Ecto neural progenitor cell (in vitro differentiated cells): ENCODE results near the gene CHD8.
"Not testable (repeated sequence)": the region's sequence is repeated elsewhere in the genome, so short reads cannot be mapped to it uniquely, and the experiment has no call there.

Experiments
- DNase-seq: peaks from one replicate; pipeline ENCODE4 v3.0.0-alpha.2; 2018; ENCODE audit warnings: low spot score

CHD8 gene

DNA sequence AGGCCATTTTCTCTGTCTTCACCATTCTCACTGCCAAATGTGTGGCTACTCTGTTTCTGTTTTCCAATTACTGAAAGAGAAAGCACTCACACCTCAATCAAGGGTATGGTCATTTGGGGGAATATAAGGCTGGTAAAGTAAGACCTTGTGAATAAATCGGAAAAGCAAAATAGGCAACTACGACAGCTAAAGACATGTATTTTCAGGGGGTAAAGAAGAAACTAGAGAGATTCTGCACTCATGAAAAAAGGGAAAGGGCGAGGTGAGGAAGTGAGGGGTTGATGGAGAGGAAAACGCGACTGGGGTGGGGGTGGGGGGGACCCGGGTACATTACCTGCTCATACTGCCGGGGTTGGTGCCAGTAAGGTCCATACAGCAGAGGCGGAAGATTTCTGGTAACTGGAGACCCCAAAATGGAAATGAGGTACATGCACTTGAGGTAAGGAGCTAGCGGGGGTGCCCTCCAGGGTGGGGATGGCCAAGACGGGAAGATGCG, 19.3 kb downstream of the CHD8 start:
- DNase-seq = no peak

DNA sequence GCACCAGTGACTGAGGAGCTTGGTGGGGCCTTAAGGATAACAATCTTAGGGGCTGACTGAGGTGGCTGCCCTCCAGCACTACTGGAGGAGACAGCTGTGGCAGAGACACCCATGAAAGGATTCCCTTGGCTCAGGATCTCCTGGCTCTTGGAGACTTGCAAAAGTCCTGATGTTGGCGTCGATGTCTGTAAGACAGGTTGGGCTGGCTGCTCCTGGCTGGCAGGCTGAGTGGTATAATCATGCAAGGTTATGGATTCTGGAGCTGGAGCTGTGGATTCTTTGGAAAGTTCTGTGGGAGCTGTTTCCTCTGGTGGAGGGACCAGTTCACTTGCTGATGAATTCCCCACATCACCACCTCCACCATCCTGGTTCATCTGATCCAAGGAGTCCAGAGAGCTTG, 24.8 kb downstream of the CHD8 start:
- no peak for DNase-seq

DNA sequence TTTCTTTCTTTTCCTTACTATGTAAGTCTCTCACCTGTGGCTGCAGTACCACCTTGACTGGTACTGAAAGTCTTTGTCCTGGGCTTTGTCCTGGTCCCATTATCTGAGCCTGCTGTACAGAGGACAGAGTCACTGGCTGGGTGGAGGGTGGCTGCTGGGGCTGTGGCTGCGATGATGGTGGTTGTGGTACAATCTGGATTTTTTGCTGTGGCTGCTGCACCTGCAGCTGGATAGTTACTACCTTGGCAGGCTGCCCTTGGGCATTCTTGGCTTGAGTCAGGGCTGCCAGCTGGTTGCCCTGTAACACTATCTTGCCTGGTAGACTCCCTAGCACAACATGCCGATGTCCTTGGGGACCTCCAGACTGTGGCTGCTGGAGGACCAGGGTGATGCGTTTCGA, 27.0 kb downstream of the CHD8 start:
- DNase-seq = no peak

DNA sequence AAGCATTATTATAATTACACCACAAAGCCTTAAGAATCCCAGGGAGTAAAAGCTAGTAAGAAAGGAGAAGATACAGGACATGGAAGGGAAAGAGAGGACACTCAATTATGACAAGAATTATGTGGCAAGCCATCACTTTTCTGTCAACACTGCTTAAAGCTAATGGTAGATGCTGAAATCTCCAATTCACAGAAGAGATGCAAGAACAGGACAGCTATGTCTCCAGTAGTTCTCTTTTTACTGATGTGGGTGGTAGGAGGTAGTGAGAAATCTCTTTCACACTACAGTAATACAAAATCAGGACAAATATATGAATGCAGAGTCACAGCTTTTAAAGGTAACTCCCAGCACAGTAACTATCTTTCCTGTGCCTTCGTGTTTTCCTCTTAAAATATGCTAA, 29.2 kb downstream of the CHD8 start:
- DNase-seq = no peak

DNA sequence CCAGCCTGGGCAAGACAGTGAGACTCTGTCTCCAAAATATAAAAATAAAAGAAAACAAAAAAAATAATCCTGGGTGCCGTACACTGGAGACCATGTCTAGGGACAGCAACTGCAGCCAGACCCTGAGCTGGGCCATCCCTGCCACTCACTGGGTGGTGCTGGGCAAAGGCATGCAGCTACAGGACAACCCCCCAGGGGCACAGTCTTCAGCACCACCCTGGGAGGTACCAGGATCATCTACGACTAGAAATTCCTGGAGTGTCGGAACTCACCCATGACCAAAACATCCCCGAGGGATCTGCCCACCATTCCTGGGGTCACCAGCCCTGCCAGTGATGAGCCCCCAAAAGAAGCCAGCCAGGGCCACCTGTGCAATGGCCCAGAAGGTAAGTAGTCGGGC, 36.4 kb downstream of the CHD8 start:
- no peak for DNase-seq

DNA sequence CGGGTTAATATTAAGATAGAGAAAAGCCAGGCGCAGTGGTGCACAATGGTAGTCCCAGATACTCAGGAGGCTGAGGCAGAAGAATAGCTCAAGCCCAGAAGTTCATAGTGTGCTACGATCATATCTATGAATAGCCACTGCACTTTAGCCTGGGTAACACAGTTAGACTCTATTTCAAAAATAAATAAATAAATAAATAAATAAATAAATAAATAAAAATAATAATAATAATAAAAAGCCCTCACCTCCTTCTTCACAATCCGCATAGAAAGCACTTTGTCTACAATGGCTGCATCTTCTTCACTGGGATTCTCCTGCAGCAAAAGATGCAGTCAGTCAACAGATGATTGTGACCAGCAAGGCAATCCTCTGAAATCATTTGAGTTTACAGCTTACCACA, 40.6 kb downstream of the CHD8 start:
- no peak for DNase-seq

DNA sequence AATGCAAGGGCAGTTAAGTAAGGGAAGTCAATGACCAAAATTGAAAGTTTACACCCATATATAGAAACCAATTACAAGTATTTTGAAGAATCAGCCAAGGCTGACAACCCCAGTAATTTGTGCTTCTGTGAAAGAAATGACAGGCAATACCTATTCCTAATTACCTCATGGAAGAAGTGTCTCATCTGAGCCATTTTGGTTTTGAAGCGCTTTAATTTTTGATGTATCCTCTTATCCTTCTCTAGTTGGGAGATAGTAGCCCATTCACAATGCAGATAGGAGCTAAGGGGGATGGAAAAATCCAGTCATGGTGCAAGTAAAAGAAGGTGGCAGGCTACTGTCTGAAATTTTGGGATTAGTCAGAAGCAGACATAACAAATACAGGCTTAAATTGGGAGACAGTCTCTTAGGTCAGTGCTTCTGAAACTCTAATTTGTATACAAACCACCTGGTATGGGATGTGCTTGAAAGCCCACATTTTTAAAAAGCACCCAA, 41.7 kb downstream of the CHD8 start:
- DNase-seq = no peak

DNA sequence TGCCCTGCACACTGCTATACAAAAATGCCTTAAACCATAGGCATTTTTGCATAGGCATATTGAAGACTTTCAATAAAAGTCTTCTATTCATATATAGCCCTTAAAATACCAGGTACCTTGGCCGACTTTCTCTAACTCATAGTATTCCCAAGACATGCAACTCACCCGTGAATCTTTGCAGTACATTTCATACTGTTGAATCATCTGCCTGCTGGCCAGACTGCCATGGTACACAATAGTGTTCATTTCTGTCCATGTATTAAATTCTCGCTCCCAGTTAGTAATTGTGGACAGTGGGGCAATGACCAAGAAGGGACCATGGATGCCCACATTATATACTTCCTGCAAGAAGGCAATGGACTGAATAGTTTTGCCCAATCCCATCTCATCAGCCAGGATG, 47.8 kb downstream of the CHD8 start:
- no peak for DNase-seq

DNA sequence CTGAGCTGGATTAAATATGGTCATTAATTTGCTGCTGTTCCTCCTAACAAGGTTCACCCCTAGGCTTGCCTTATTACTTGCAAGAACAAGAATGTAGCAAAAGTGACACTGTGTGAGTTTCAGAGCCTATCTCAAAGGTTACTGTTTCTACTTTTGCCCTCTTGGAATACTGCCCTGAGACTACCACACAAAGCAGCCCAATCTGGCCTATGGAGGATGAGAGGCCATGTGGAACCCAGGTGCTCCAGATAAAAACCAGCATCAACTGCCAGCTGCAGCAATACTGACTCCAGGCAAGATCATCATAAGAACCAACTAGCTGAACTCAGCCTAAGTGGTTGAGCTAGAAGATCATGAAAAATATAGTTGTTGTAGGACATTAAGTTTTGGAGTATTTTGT, 49.7 kb downstream of the CHD8 start:
- DNase-seq = no peak

DNA sequence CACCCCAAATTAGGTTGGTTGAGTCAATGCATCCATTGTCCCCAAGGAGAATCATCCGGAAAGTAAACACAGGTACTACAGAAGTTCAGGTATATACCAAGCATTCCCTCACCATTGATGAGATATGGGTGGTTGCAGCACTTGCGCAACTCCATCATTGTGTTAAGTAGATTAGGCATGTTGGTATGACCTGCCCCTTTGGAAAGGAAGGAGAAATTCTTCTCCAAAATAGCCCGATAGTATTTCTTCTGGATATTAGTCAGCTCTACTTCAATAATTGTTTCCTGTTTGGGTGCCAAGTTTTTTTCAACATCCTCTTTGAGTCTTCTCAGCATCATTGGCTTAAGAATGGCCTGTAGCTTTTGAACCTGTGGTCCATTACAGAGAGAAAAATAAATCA, 50.8 kb downstream of the CHD8 start:
- no peak for DNase-seq

DNA sequence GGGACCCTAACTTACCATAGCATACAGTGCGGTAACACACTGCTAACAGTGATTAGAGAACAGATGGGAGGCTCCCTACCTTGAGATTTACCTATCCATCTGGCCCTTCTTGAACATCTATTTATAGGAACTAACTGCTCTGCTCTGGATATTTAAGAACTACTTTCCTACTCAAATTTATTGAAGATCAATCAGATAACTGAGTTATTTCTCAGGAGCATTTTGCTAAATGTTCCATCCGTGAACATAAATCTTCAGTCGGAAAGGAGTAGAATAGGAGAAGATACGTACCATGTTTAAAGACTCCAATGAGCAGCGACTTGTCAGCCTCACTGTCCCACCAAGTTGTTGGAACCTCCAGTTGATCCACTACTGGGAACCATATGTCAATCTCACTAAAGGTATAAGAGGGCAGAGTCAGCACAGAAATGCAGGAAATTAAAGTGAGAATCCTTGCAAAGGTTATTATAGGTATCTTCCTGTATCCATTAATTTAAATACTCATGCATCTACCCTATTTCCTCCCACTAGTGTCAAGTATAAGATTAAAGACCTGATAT, 56.5 kb downstream of the CHD8 start:
- no peak for DNase-seq

DNA sequence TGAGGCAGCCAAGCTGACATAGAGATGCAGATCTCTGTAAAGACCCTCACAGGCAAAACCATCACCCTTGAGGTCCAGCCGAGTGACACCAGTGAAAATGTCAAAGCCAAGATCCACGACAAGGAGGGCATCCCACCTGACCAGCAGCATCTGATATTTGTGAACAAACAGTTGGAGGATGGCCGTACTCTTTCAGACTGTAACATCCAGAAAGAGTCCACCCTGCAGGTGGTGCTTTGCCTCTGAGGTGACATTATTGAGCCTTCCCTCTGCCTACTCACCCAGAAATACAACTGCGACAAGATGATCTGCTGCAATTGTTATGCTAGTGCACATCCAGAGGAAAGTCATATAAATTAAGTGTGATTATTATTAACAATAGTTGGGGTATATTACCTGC, 57.0 kb downstream of the CHD8 start:
- DNase-seq = no peak

DNA sequence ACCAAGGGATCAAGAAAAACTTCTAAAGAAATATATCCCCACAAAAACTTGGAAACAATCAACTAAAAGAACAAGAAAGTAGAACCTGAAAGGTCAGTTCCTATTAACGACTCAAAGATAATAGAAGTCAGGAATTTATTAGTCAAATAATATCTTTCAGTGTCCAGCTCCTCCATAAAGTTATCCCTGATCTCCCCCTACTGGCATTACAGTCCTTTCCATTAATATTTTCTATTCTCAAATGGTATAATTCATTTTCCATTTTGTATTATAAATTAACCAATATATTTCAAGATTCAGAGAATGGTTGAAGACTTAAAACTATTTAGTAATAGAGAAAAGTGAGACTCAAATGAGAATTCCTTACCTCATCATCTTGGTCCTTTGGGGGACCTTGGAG, 60.5 kb downstream of the CHD8 start:
- DNase-seq = no peak

DNA sequence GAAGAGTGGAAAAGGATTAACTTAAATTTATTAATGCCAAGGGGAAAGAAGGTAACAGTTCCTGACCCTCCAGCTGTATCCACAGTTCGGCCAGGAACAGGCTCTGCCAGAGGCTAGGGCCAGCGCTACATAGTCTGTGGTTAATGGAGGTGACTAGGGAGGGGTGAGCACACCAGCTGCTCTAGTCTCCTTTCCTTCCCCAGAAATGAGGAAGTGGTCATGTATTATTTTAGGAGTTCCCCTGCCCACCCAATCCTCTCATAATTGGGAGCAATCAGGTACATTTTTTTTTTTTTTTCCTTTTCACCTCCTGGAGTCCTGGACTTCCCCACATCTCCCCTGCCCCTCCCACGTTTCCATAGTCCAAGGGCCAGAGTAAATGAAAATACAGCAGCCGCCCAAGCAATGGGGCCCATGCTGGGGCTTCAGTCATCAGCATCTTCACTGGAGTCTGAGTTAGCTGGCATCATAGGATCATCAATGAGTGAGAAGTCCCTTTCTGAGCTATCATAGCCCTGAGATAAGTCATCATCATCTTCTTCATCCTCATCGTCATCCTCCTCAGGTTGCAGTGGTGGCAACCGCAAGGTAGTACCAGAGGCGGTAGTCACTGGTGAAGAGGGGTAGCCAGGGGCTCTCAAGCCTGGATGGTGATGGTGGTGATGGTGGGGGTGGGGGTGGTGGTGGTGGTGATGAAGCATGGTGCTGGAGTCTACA, 70.6 kb downstream of the CHD8 start:
- DNase-seq = no peak

DNA sequence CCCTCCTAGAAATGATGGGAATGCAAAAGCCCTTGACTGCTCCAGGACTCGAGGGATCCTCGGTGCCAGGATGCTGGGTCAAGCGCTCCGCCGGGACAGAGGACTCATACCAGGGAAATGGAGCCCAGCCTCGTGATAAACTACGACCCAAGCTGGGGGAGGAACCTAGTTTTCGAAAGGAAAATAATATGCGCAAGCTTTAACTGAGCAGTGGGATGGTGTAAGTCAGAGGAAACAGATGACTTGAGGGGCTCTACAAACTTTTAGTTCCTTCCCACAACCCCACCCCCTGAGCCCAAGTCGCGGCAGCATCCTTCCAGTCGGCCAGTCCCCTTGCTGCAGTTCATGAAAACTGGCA, 71.5 kb downstream of the CHD8 start:
- no peak for DNase-seq

DNA sequence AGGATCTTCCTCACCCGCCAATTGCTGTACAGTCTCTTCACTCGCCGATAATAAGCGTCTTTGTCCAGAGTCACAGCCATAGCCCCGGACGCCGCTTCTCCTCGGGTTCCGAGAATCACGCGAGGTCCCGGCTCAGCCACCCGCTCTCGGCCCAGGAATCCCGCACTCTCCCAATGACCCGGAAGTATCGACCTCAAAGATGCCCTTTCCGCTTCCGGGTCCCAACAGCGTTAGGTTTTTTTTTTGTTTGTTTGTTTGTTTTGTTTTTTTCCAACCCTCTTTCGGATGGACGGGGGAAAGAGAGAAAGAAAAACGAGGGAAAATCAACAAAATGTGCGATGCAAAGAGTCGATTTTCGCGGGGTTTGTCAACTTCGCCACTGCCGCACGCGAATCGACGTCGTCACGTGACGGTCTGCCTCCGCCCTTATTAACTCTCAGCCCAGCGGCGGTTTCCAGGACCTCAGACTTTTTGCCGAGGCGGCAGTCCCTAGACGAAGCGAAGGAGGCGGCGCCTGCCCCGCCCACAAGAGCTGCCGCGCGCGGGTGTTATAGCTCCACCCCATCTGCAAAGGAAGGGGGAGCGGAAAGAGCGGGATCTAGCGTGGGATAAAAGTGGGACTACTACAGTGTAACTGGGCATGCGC, 72.0 kb downstream of the CHD8 start, which contains the start of gene SUPT16H:
SUPT16H (minus strand) TSS at position 172 of the 646 bp plus-strand sequence; CDS start at position 80, 92 bp downstream.
- DNase-seq = peak; percentile 96

DNA sequence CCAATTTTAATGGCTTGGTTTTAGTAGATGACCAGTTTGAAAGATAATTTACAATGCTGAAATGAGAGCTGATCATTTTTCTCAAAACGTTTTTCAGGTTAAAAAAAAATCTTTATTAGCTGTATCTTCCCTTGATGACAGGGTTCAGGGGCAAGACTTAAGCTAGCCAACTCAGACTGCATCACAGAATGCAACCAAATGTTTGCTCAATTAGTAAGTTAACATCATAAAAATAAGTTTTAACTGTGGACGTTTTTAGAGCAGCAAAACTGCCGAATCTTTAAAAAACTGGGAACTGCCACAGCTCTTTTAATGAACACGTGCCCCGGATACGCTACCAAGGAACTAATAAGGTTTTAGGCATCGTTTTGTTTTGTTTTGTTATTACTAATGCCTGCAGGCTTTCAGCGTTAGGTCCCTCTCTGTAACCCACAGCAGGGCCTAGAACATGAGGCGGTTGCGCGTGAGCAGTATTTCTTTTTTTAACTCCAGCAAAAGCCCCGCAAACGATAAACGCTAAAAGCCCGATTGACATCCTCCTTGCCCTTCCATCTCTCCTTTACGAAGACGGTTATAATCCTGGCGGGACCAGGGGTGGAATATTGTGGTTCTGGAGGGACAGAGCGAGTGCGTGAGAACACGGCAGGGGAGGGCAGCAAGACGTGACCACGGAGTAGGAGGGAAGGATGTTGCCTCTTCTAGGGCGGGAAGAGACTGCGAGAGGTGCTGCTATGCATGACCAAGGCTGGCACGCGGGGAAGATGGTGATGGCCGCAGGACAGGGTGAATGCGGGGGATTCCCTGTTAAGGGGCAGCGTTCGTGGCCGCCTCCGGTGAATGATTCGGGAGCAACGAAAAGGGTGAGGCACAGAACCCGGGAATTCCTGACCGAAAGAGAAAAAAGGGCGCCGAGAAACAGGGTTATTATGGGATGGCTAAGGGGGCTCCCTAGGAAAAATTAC, 72.8 kb downstream of the CHD8 start:
- DNase-seq = no peak

DNA sequence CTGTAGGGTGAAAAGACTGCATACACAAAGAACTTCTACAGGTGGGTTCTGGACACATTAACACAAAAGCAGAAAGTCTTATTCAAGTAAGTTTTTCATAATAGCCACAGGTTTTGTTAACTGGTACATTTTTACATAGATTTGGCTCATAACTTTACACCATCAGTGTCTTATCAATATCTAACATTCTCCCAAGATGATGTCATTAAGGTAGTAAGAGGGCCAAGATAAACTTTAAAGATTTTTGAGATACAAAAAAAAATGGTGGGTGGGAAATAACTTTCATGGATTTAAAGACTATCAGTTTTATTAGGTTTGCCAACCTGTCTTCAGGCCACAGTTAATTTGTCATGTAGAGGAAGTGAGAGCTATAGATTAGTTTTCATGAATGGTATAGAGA, 73.8 kb downstream of the CHD8 start:
- DNase-seq = no peak

DNA sequence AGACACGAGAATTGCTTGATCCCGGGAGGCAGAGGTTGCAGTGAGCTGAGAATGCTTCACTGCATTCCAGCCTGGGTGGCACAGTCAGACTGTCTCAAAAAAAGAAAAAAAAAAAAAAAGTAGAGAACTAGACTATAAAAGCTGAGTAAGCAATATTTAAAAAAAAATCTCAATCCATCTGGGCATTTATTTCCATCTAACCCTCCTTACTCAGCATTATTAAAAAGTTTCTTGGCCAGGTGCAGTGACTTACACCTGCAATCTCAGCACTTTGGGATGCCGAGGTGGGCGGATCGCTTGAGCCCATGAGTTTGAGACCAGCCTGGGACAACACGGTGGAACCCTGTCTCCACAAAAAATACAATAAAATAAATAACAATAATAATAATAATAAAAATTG, 76.6 kb downstream of the CHD8 start:
- DNase-seq = no peak

DNA sequence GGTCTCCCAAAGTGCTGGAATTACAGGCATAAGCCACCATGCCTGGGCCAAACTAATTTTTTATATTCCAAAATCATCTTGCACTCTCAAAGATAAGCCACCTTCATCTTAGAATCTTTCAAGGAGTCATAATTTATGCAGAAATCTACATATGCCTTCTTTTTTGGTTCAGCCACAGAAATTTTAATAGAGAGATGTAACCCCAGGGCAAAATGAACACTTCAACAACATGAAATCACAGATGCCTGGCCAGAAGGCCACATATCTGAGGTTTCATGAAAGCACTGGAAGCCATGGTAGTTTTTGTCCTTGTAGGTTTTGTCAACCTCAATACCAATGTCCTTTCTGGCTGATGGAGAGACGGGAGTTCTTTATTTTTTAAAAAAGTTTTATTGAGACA, 81.9 kb downstream of the CHD8 start:
- DNase-seq = no peak

DNA sequence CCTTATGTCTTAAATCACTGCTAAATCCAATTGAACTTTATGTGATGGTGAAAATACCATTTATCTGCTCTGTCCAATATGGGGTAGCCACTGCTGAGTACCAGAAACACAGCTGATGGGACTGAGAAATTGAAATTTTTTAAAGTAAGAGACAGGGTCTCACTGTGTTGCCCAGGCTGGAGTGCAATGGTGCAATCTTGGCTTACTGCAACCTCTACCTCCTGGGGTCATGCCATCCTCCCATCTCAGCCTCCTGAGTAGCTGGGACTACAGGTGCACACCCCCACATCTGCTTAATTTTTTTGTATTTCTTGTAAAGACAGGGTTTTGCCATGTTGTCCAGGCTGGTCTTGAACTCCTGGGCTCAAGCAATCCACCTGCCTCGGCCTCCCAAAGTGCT, 83.1 kb downstream of the CHD8 start:
- not testable (repeated sequence) for DNase-seq
